Lower leg skin (tissue), 4 donors: Measurements from ENCODE around the gene KRT86. TPM values are rescaled to one million over a fixed set of nuclear protein-coding genes. Genes with fewer than 3 reads are reported as not detected.
"Not testable (repeated sequence)": the region's sequence is repeated elsewhere in the genome, so short reads cannot be mapped to it uniquely, and the experiment has no call there.

Experiments used
- DNase-seq, 2 donors: peaks; one replicate each; pipeline ENCODE4 v3.0.0-alpha.2; 2019; ENCODE audit warnings: low spot score in 2 of 2
- H3K4me3 ChIP-seq: fragments of 200-600 bp; sonication (generic); 2 replicates; pipeline ENCODE4 v1.5.1; 2017; ENCODE audit warnings: mild to moderate bottlenecking, low read depth; ENCODE audit not compliant: poor library complexity, severe bottlenecking
- POLR2A ChIP-seq, 2 donors: fragments of 450-650 bp; IDR thresholded peaks; one replicate each; pipeline ENCODE4 v1.6.1; 2016 to 2017; ENCODE audit warnings: antibody characterized with exemption in 2 of 2, mild to moderate bottlenecking in 1 of 2, moderate library complexity in 1 of 2
- WGBS, 2 donors: methylation state at CpG; one replicate each; pipeline ENCODE4 v1.1.5; 2018; 5-methylcytosine and 5-hydroxymethylcytosine counted together
- intact Hi-C: fragments of 100-400 bp; cut with DNase I; formaldehyde crosslinking; loops from one replicate; pipeline ENCODE4 v1.15.0; 2023; ENCODE audit warnings: low total_unique reads
- total RNA-seq, 4 donors: library from RNA; depleted of rRNA; stranded (reverse); fragments of >200 nt; gene quantifications; one replicate each; pipeline ENCODE4 v1.1.0, GENCODE V29; 2016
- TF ChIP-seq, protein P1 (sequence below), 3 donors: fragments of 450-650 bp; IDR thresholded peaks; one replicate each; pipeline ENCODE4 v1.5.1; 2016; ENCODE audit warnings: antibody characterized with exemption in 3 of 3, mild to moderate bottlenecking in 3 of 3, moderate library complexity in 2 of 3

KRT86 gene
- total RNA-seq, 4 donors from 2014 or later = 0.86 to 298 (median 10.0) TPM; not detected in 1

DNA sequence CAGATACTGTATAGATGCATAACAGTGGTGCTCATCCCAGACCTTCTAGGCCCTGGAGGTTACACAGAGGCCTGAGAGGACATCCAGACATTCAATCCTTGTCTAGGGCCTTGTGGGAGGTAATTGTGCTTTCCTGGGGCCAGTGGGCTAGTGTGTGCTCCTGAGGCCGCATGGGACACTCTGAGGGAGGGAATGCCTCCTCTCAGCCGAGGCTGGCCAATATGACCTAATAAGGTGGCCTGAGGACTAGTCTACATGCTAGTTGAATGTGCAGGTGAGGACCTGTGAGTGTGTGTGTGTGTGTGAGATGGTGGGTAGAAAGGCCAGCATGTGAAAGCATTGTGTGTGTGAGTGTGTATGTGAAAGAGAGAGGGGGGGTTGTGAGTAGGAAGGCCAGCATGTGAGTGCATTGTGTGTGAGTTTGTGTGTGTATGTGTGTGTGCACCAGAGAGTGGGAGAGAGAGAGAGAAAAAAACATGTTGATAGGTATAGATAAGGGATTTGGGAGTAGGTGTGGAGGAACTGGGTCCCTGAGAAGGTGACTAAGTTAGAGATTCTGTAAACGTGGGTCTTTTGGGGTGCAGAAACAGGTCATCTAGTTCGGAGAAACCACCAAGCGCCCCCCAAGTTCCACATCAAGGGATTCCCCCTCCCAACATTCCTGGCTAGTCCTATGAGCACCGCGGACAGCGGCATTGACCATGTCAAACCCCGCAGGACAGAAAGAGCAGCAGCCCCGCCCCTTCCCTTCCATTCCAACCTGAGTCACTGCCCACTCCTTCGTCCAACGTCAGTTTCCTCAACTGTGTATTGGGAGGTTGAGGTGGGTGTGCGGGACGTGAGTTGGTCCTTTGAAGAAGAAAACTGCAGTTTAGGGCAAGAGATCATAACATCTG lies 26.6 kb downstream of the KRT86 start:
- DNase-seq = peak in 1 of 2 donors; percentile 59
- no peak for TF ChIP-seq POLR2A (IDR thresholded peaks at IDR 0.05)
- TF ChIP-seq, protein P1, sequence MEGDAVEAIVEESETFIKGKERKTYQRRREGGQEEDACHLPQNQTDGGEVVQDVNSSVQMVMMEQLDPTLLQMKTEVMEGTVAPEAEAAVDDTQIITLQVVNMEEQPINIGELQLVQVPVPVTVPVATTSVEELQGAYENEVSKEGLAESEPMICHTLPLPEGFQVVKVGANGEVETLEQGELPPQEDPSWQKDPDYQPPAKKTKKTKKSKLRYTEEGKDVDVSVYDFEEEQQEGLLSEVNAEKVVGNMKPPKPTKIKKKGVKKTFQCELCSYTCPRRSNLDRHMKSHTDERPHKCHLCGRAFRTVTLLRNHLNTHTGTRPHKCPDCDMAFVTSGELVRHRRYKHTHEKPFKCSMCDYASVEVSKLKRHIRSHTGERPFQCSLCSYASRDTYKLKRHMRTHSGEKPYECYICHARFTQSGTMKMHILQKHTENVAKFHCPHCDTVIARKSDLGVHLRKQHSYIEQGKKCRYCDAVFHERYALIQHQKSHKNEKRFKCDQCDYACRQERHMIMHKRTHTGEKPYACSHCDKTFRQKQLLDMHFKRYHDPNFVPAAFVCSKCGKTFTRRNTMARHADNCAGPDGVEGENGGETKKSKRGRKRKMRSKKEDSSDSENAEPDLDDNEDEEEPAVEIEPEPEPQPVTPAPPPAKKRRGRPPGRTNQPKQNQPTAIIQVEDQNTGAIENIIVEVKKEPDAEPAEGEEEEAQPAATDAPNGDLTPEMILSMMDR (IDR thresholded peaks at IDR 0.05) = no peak
- WGBS, 2 donors = 66 to 77% methylated on average over 14 of the region's 14 CpGs
- H3K4me3 ChIP-seq = no peak overlapping the region
- intact Hi-C loops = no loop called here

DNA sequence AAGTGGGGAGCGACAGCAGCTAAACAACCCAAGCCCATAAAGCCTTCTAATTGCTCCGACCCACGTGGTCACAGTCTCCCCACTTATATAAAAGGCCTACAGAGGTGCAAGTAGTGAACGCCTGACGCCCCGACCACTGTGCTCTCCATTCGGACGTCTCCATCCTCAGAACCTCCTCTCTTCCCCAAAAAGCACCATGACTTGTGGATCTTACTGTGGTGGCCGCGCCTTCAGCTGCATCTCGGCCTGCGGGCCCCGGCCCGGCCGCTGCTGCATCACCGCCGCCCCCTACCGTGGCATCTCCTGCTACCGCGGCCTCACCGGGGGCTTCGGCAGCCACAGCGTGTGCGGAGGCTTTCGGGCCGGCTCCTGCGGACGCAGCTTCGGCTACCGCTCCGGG lies 27.3 kb downstream of the KRT86 start:
- WGBS, 2 donors = 81 to 84% methylated on average over 24 of the region's 31 CpGs
- intact Hi-C loops, H3K4me3 ChIP-seq: not testable (repeated sequence)
- DNase-seq = peak in 1 of 2 donors; percentile 68

DNA sequence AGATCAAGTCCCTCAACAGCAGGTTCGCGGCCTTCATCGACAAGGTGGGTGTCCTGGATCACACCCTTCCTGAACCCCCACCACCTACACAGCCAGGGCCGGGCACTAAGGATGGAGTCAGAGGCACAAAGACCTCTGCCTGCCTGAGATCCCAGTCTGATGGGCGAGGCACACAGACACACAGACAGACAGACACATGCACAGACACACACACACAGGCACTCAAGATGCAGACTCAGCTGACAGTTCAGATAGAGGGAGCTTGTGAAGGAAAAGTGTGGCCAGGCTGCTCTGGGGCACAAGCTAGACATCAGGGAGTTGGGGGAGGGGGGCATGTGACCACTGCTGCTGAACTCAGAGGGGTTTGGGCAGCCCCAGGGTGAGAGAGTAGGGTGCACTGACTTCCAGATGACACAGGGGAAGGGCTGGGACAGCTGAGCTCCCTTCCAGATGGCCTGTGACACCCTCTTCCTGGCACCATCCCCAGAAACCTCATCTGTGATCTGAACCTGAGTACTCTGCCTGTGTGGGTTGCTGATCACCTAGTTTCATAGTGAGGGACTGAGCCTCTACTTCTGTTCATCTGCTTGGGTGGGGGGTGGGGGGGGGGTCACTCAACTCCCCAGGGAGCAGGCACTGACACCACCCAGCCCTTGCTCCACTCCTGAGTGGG lies 27.9 kb downstream of the KRT86 start:
- H3K4me3 ChIP-seq, DNase-seq, intact Hi-C loops: not testable (repeated sequence)
- no CpG with 5 or more reads among the region's 5 CpGs for WGBS, 2 donors

DNA sequence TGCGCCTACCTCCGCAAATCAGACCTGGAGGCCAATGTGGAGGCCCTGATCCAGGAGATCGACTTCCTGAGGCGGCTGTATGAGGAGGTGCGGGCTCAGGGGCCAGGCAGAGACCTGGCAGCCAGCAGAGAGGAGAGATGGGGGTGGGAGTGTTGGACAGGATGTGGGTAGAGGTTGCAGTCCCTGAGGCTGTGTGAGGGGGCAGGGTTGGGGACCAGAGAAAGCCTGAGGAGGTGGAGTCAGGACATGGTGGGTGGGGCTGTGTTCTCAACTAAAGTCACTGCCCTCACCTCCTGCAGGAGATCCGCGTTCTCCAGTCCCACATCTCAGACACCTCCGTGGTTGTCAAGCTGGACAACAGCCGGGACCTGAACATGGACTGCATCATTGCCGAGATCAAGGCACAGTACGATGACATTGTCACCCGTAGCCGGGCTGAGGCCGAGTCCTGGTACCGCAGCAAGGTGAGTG lies 30.5 kb downstream of the KRT86 start:
- peak in 1 of 2 donors; percentile 82 for DNase-seq
- intact Hi-C loops, H3K4me3 ChIP-seq: not testable (repeated sequence)
- WGBS, 2 donors = 82 to 90% methylated on average over 15 of the region's 15 CpGs

DNA sequence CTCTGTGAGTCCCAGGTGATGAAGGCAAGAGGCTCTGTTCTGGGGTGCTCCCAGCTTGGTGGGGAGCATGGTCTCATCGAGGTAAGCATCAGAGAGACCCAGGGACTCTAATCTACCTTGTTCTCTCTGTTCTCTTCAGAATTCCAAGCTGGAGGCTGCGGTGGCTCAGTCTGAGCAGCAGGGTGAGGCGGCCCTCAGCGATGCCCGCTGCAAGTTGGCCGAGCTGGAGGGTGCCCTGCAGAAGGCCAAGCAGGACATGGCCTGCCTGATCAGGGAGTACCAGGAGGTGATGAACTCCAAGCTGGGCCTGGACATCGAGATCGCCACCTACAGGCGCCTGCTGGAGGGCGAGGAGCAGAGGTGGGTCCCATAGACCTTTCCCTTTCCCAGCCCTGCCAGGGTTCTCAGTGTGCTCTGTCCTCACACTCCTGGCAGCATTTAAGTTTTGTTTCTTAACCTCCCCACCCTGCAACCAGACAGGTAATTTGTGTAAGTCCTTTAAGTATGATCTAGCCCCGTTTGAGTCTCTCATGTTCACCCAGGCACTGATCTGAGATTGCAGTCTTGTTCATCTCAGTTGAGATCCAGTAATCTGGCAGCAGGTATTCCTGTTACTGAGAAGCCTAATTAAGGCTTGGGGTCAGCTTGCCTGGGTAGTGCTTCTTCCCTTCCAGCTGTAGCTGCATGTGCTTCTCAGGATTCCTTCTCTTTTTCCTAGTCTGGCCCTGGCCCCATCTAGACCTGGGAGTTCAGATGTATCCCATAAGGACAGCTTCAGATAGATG lies 31.7 kb downstream of the KRT86 start:
- intact Hi-C loops = no loop called here
- no peak overlapping the region for H3K4me3 ChIP-seq
- peak in 1 of 2 donors; percentile 54 for DNase-seq
- no peak for TF ChIP-seq POLR2A (IDR thresholded peaks at IDR 0.05)
- 79 to 81% methylated on average over 11 of the region's 11 CpGs for WGBS, 2 donors

DNA sequence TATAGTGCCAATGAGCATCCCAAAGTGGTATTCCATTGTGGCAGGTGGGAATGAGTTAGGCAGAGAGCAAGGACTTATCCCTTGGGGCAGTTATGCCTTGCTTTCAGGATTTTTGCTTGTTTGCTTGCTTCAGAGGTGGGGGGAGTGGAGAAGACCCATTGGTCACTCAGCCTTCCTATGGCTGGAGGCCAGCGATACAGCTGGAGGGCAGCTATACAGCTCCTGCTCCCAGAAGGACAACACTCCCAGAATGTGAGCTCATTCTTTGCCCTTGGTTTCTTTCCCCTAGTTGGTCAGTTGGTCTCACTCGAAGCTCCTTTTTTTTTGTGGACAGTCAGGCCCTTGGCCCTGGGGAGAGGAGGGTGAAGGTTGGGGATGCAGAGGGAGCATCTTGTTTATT lies 32.3 kb downstream of the KRT86 start:
- TF ChIP-seq POLR2A (IDR thresholded peaks at IDR 0.05) = no peak
- TF ChIP-seq, protein P1 (IDR thresholded peaks at IDR 0.05) = no peak
- no peak overlapping the region for H3K4me3 ChIP-seq
- WGBS, 2 donors = 92 to 95% methylated on average over 2 of the region's 2 CpGs
- intact Hi-C loops = no loop called here
- no peak for DNase-seq

DNA sequence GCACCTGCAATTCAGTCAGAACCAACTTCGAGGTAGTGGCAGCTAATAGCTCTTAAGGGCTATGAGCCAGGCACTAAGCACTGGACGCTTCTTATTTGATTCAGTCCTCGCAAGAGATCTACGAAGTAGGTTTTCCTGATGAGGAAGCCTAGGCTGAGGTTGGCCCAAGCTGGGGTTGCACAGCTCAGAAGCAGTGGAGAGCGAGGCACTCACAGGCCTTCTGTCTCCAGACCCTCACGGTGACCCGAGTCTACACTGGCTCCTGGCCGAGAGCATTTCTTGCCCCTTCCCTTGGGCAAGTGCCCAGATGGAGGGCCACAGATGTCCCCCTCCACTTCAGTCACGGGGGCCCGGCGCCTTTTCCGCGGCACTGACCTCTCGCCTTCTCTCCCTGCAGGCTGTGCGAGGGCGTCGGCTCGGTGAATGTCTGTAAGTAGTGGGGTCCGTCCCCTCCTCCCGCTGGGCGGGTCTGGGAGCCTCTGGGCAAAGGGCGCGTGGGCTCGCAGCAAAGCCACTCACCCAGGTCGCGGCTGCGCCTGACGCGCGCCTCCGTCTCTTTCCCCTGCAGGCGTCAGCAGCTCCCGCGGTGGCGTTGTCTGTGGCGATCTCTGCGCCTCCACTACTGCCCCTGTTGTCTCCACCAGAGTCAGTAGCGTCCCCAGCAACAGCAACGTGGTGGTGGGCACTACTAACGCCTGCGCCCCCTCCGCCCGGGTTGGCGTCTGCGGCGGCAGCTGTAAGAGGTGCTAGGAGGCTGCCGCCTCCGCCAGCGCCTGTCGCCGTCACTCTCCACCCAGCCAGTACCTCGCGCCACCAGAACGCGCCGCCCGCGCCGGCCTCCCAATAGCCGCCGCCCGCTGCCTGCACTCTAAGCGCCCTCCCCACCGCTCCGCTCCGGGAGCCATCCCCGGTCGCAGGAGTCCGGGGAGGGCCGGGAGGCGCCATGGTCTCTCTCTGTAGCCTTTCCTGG lies 33.7 kb downstream of the KRT86 start:
- WGBS, 2 donors = 10 to 11% methylated on average over 53 to 67 of the region's 71 CpGs
- H3K4me3 ChIP-seq = no peak overlapping the region
- DNase-seq = peak in 1 of 2 donors; percentile 94
- intact Hi-C loops = no loop called here
- no peak for TF ChIP-seq POLR2A (IDR thresholded peaks at IDR 0.05)
- TF ChIP-seq, protein P1 (IDR thresholded peaks at IDR 0.05) = no peak
